Panc1 (cell line): Measurements from ENCODE around the gene PHTF2.

ENCODE experiments used
- CTCF ChIP-seq: fragments of 450-650 bp; IDR thresholded peaks from 2 replicates; pipeline ENCODE4 v1.5.1; 2017; ENCODE audit warnings: mild to moderate bottlenecking
- REST ChIP-seq, 2 experiments: IDR thresholded peaks; 2 replicates each; pipeline ENCODE4 v1.6.1; 2011 to 2012; ENCODE audit warnings: low read depth in 2 of 2, control low read depth in 1 of 2, low read length in 1 of 2, mild to moderate bottlenecking in 1 of 2, moderate library complexity in 1 of 2; ENCODE audit not compliant: insufficient read depth in 1 of 2
- SIN3A ChIP-seq: IDR thresholded peaks from 2 replicates; pipeline ENCODE4 v1.6.1; 2012; ENCODE audit warnings: low read depth, mild to moderate bottlenecking, low read length, moderate library complexity, borderline replicate concordance; ENCODE audit not compliant: insufficient read depth

GRCh38 chr7:77878500-77878899 lies 79.9 kb downstream of the PHTF2 start:
- TF ChIP-seq SIN3A = no peak
- no peak for TF ChIP-seq CTCF
- TF ChIP-seq REST (IDR thresholded peaks at IDR 0.05; ENCODE audit: insufficient read depth in 1 of 2, low read depth in 2 of 2, low read length in 1 of 2) = no peak
